ENCODE results near the gene SPINK8. TPM values are rescaled to one million over a fixed set of nuclear protein-coding genes. Genes with fewer than 3 reads are reported as not detected.

SPINK8 gene
- total RNA-seq, 2 donors from 2014 or later: not detected

GRCh38 chr3:48289659-48290058, 43.8 kb downstream of the SPINK8 start:
- Histone ChIP-seq H3K27me3 (ENCODE audit: control insufficient read depth, insufficient read depth, low read length, poor library complexity, severe bottlenecking) (no peaks in the 10 kb centered on the region), H3K36me3 (ENCODE audit: control insufficient read depth, insufficient read depth, low read length) (peaks cover 25% of the 10 kb centered on the region), H3K4me1 (ENCODE audit: control insufficient read depth, insufficient read depth, low read length) (no peaks in the 10 kb centered on the region), H3K9me3 (ENCODE audit: control insufficient read depth, low read length) (peaks cover 11% of the 10 kb centered on the region), H3K4me3 (ENCODE audit: low read length) (no peak overlapping the region), H3K9ac (ENCODE audit: extremely low read depth, low read length, poor library complexity, severe bottlenecking) (no peak overlapping the region), H3K27ac (ENCODE audit: low read depth, low read length) (no peak overlapping the region)
- H3K27me3 Mint-ChIP-seq (ENCODE audit: insufficient read depth): no peaks in the 10 kb centered on the region
- TF ChIP-seq CTCF (conservative IDR thresholded peaks at IDR 0.05): no peak
- H3K4me1 Mint-ChIP-seq: peaks cover 3% of the 10 kb centered on the region
- peaks cover 44% of the 10 kb centered on the region for H3K36me3 Mint-ChIP-seq (ENCODE audit: low read depth)
- peaks cover 11% of the 10 kb centered on the region for H3K9me3 Mint-ChIP-seq
- 97% methylated on average over 1 of the region's 1 CpG; no CpG with 5 or more reads in 1 of the 2 experiments for WGBS, 2 experiments (ENCODE audit: insufficient coverage in 1 of 2, insufficient read length in 1 of 2)
- no peak overlapping the region for H3K27ac Mint-ChIP-seq
- no peak overlapping the region for H3K4me3 Mint-ChIP-seq
- DNase-seq: no peak

GRCh38 chr3:48287034-48287433, 46.4 kb downstream of the SPINK8 start:
- H3K27me3 ChIP-seq (ENCODE audit: control insufficient read depth, insufficient read depth, low read length, poor library complexity, severe bottlenecking): no peaks in the 10 kb centered on the region
- no peaks in the 10 kb centered on the region for H3K27me3 Mint-ChIP-seq (ENCODE audit: insufficient read depth)
- H3K36me3 Mint-ChIP-seq (ENCODE audit: low read depth): peaks cover 20% of the 10 kb centered on the region
- H3K9ac ChIP-seq (ENCODE audit: extremely low read depth, low read length, poor library complexity, severe bottlenecking): no peak overlapping the region
- no peak overlapping the region for H3K4me3 Mint-ChIP-seq
- DNase-seq: no peak
- peaks cover 11% of the 10 kb centered on the region for H3K9me3 ChIP-seq (ENCODE audit: control insufficient read depth, low read length)
- no peak overlapping the region for H3K27ac Mint-ChIP-seq
- H3K36me3 ChIP-seq (ENCODE audit: control insufficient read depth, insufficient read depth, low read length): peaks cover 4% of the 10 kb centered on the region
- H3K27ac ChIP-seq (ENCODE audit: low read depth, low read length): no peak overlapping the region
- no peak overlapping the region for H3K4me3 ChIP-seq (ENCODE audit: low read length)
- peaks cover 3% of the 10 kb centered on the region for H3K4me1 Mint-ChIP-seq
- H3K4me1 ChIP-seq (ENCODE audit: control insufficient read depth, insufficient read depth, low read length): no peaks in the 10 kb centered on the region
- peaks cover 11% of the 10 kb centered on the region for H3K9me3 Mint-ChIP-seq
- no peak for TF ChIP-seq CTCF (conservative IDR thresholded peaks at IDR 0.05)

- peaks cover 3% of the 10 kb centered on the region for H3K36me3 ChIP-seq (ENCODE audit: control insufficient read depth, insufficient read depth, low read length)
- H3K4me3 ChIP-seq (ENCODE audit: low read length): no peak overlapping the region
- 93% methylated on average over 3 of the region's 3 CpGs for WGBS, 2 experiments (ENCODE audit: insufficient coverage in 1 of 2, insufficient read length in 1 of 2)
- peaks cover 11% of the 10 kb centered on the region for H3K9me3 Mint-ChIP-seq
- H3K4me1 ChIP-seq (ENCODE audit: control insufficient read depth, insufficient read depth, low read length): no peaks in the 10 kb centered on the region
- no peak overlapping the region for H3K27ac ChIP-seq (ENCODE audit: low read depth, low read length)
- H3K36me3 Mint-ChIP-seq (ENCODE audit: low read depth): peaks cover 20% of the 10 kb centered on the region
- H3K9me3 ChIP-seq (ENCODE audit: control insufficient read depth, low read length): peaks cover 11% of the 10 kb centered on the region
- H3K9ac ChIP-seq (ENCODE audit: extremely low read depth, low read length, poor library complexity, severe bottlenecking): no peak overlapping the region
- H3K4me1 Mint-ChIP-seq: peaks cover 3% of the 10 kb centered on the region
- no peaks in the 10 kb centered on the region for H3K27me3 ChIP-seq (ENCODE audit: control insufficient read depth, insufficient read depth, low read length, poor library complexity, severe bottlenecking)
- no peak for TF ChIP-seq CTCF (conservative IDR thresholded peaks at IDR 0.05)
- DNase-seq: no peak
- no peak overlapping the region for H3K27ac Mint-ChIP-seq
- no peaks in the 10 kb centered on the region for H3K27me3 Mint-ChIP-seq (ENCODE audit: insufficient read depth)
- H3K4me3 Mint-ChIP-seq: no peak overlapping the region
Observed at GRCh38 chr3:48286308-48286707, 47.2 kb downstream of the SPINK8 start.

Measured in endodermal cell (in vitro differentiated cells).